ENCODE data around the gene GBF1. TPM values are rescaled to one million over a fixed set of nuclear protein-coding genes. Genes with fewer than 3 reads are reported as not detected.

The GBF1 gene
- total RNA-seq, 1 donor = 52.1 TPM

- no peak for TF ChIP-seq CTCF (IDR thresholded peaks at IDR 0.05; ENCODE audit: insufficient read depth, low read length)
- no peak overlapping the region for H3K4me3 ChIP-seq (ENCODE audit: low read depth, low read length)
- no peak for DNase-seq (ENCODE audit: low read depth)
Observed at GRCh38 chr10:102398172-102399020, 153.1 kb downstream of the GBF1 start.

GRCh38 chr10:102399217-102400021 is 154.1 kb downstream of the GBF1 start:
- H3K4me3 ChIP-seq (ENCODE audit: low read depth, low read length) = peak overlapping the region; percentile 59
- DNase-seq (ENCODE audit: low read depth) = peak; percentile 83
- peak; percentile 78 for TF ChIP-seq CTCF (IDR thresholded peaks at IDR 0.05; ENCODE audit: insufficient read depth, low read length)

GRCh38 chr10:102400076-102400475 is 154.7 kb downstream of the GBF1 start:
- no peak for TF ChIP-seq CTCF (IDR thresholded peaks at IDR 0.05; ENCODE audit: insufficient read depth, low read length)
- H3K4me3 ChIP-seq (ENCODE audit: low read depth, low read length) = no peak overlapping the region
- DNase-seq (ENCODE audit: low read depth) = no peak

GRCh38 chr10:102400598-102401341 is 155.4 kb downstream of the GBF1 start:
- no peak for DNase-seq (ENCODE audit: low read depth)
- no peak overlapping the region for H3K4me3 ChIP-seq (ENCODE audit: low read depth, low read length)
- no peak for TF ChIP-seq CTCF (IDR thresholded peaks at IDR 0.05; ENCODE audit: insufficient read depth, low read length)

GRCh38 chr10:102401342-102401654 is 156.0 kb downstream of the GBF1 start:
- no peak for DNase-seq (ENCODE audit: low read depth)
- TF ChIP-seq CTCF (IDR thresholded peaks at IDR 0.05; ENCODE audit: insufficient read depth, low read length) = no peak
- no peak overlapping the region for H3K4me3 ChIP-seq (ENCODE audit: low read depth, low read length)

- TF ChIP-seq CTCF (IDR thresholded peaks at IDR 0.05; ENCODE audit: insufficient read depth, low read length) = no peak
- no peak overlapping the region for H3K4me3 ChIP-seq (ENCODE audit: low read depth, low read length)
- DNase-seq (ENCODE audit: low read depth) = peak; percentile 27
Observed at GRCh38 chr10:102401735-102402511, 156.6 kb downstream of the GBF1 start.
